Parathyroid adenoma (tissue), 2 donors: ENCODE data around the gene SPTBN1.
A peak's percentile ranks its signal among the peaks of the same experiment; 100 is the strongest.

Experiments used
- H2AFZ ChIP-seq: fragments of 300-600 bp; sonication (generic); one replicate; pipeline ENCODE4 v1.7.0; 2017; ENCODE audit warnings: antibody characterized with exemption, mild to moderate bottlenecking
- H3K27ac ChIP-seq: fragments of 300-600 bp; sonication (generic); one replicate; pipeline ENCODE4 v1.7.0; 2017
- H3K27me3 ChIP-seq: fragments of 300-600 bp; sonication (generic); one replicate; pipeline ENCODE4 v1.7.0; 2017; ENCODE audit warnings: low read length; ENCODE audit not compliant: control insufficient read depth, insufficient read depth
- H3K36me3 ChIP-seq: fragments of 300-600 bp; sonication (generic); one replicate; pipeline ENCODE4 v1.7.0; 2017; ENCODE audit warnings: low read length; ENCODE audit not compliant: control insufficient read depth, insufficient read depth
- H3K4me1 ChIP-seq: fragments of 300-600 bp; sonication (generic); one replicate; pipeline ENCODE4 v1.7.0; 2017; ENCODE audit warnings: control low read depth
- H3K4me2 ChIP-seq: fragments of 300-600 bp; sonication (generic); one replicate; pipeline ENCODE4 v1.7.0; 2017; ENCODE audit warnings: low read length
- H3K4me3 ChIP-seq: fragments of 300-600 bp; sonication (generic); one replicate; pipeline ENCODE4 v1.7.0; 2017; ENCODE audit warnings: low read depth, low read length
- H3K79me2 ChIP-seq: fragments of 300-600 bp; sonication (generic); one replicate; pipeline ENCODE4 v1.7.0; 2017; ENCODE audit warnings: control low read depth
- H3K9ac ChIP-seq: fragments of 300-600 bp; sonication (generic); one replicate; pipeline ENCODE4 v1.7.0; 2017; ENCODE audit warnings: mild to moderate bottlenecking
- H3K9me3 ChIP-seq: fragments of 300-600 bp; sonication (generic); one replicate; pipeline ENCODE4 v1.7.0; 2017; ENCODE audit warnings: low read length; ENCODE audit not compliant: control insufficient read depth
- TF ChIP-seq, protein P1 (sequence below): fragments of 300-600 bp; sonication (generic); IDR thresholded peaks from one replicate; pipeline ENCODE4 v1.7.0; 2017; ENCODE audit warnings: antibody characterized with exemption, mild to moderate bottlenecking
- donor health status: primary hyperparathyroidism.

Gene SPTBN1

DNA sequence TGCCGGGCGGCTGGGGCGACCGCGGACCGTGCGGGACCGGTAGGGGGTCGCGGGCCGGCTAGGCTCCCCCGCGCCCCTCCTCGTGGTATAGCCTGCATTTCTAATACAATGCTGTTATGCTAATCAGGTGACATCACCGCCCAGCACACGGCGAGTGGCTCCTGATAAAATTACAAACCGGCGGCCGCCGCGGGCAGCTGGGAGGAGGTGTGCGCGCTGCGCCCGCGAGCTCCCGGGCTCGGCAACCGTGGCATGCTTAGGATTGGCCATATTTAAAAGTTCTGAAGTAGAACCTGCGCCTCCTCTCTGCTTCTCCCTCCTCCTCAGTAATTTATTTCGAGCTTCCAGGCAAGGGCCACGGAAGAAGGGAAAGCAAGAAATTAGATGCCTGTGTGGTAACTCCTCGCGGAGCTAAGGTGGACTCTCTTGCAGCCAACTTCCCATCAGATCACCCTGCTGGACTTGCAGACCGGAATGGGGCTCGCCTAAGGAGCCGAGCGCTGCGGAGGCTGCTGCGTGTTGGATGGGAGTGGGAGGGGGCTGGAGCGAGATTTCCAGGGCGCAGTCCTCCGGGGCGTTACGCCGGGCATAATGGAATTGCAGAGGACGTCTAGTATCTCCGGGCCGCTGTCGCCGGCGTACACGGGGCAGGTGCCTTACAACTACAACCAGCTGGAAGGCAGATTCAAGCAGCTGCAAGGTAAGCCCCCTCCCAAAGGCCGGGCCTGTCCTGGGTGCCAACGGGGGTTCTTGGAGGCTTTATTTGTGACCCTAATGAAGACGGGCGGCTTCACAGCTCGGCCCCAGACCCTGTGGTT, 102.3 kb downstream of the SPTBN1 start:
- peak overlapping the region; percentile 88 for H2AFZ ChIP-seq
- no peaks in the 10 kb centered on the region for H3K36me3 ChIP-seq
- H3K27ac ChIP-seq: peak overlapping the region; percentile 87
- H3K27me3 ChIP-seq: no peaks in the 10 kb centered on the region
- H3K4me3 ChIP-seq: peak overlapping the region; percentile 96
- peak overlapping the region; percentile 65 for H3K9ac ChIP-seq
- no peaks in the 10 kb centered on the region for H3K9me3 ChIP-seq
- TF ChIP-seq, protein P1, sequence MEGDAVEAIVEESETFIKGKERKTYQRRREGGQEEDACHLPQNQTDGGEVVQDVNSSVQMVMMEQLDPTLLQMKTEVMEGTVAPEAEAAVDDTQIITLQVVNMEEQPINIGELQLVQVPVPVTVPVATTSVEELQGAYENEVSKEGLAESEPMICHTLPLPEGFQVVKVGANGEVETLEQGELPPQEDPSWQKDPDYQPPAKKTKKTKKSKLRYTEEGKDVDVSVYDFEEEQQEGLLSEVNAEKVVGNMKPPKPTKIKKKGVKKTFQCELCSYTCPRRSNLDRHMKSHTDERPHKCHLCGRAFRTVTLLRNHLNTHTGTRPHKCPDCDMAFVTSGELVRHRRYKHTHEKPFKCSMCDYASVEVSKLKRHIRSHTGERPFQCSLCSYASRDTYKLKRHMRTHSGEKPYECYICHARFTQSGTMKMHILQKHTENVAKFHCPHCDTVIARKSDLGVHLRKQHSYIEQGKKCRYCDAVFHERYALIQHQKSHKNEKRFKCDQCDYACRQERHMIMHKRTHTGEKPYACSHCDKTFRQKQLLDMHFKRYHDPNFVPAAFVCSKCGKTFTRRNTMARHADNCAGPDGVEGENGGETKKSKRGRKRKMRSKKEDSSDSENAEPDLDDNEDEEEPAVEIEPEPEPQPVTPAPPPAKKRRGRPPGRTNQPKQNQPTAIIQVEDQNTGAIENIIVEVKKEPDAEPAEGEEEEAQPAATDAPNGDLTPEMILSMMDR: no peak
- peaks cover 29% of the 10 kb centered on the region for H3K79me2 ChIP-seq
- H3K4me1 ChIP-seq: peaks cover 22% of the 10 kb centered on the region
- peak overlapping the region; percentile 83 for H3K4me2 ChIP-seq

DNA sequence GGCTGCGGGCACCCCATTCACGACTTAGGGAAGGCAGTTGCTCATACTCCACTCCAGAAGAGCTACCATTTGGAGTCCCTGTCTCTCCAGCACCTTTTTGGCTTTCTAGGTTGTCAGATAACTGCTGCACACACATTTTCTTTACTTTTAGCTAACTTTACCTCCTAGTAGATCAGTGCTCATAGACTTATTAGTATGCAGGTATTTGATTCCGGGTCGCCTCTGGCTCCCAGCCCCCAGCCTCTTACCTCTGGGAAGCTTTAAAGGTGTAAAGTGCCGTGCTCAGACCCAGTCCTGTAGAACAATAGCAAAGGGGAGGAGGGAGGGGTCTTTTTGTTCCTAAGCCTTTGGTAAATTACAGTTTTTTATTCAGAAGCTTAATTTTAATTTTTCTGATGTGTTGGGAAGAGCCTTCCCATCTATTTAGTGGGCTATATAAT, 102.9 kb downstream of the SPTBN1 start:
- Histone ChIP-seq H3K36me3 (no peaks in the 10 kb centered on the region), H3K27ac (peak overlapping the region; percentile 87), H2AFZ (peak overlapping the region; percentile 88), H3K9me3 (no peaks in the 10 kb centered on the region), H3K4me3 (peak overlapping the region; percentile 96), H3K4me1 (peaks cover 22% of the 10 kb centered on the region), H3K9ac (no peak overlapping the region), H3K79me2 (peaks cover 30% of the 10 kb centered on the region), H3K27me3 (no peaks in the 10 kb centered on the region), H3K4me2 (peak overlapping the region; percentile 83)
- TF ChIP-seq, protein P1: no peak

DNA sequence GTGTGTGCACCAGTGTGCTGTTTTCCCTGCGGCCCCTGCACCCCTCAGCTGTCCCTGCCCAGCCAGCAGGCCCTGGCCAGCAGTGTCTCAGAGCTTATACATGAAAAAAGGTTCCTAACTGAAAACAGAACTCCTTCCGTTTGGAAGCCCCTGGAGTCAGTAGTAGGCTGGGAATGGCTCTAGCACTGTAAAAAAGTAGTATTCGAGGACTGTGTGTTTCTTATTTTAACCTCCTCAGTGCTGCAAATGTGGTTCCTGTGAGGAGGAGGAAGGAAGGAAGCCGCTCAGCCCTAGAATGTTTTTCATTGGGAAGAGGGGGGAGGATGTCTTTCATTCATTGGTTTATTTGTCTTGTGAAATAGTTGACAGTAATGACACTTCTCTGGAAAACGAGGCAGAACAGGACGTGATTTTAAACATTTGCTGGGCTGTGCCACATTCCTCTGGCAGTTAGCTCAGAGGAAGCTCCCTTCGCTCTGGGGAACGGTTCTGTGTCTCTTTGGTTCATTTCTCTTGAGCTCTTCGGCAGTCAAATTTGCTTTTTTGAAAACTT, 103.5 kb downstream of the SPTBN1 start:
- peak overlapping the region; percentile 29 for H3K9ac ChIP-seq
- H3K27ac ChIP-seq: peak overlapping the region; percentile 87
- H3K36me3 ChIP-seq: no peaks in the 10 kb centered on the region
- peaks cover 22% of the 10 kb centered on the region for H3K4me1 ChIP-seq
- no peaks in the 10 kb centered on the region for H3K27me3 ChIP-seq
- peak overlapping the region; percentile 96 for H3K4me3 ChIP-seq
- H3K4me2 ChIP-seq: peak overlapping the region; percentile 83
- H2AFZ ChIP-seq: peak overlapping the region; percentile 33
- H3K9me3 ChIP-seq: no peaks in the 10 kb centered on the region
- TF ChIP-seq, protein P1: no peak
- H3K79me2 ChIP-seq: peaks cover 31% of the 10 kb centered on the region

DNA sequence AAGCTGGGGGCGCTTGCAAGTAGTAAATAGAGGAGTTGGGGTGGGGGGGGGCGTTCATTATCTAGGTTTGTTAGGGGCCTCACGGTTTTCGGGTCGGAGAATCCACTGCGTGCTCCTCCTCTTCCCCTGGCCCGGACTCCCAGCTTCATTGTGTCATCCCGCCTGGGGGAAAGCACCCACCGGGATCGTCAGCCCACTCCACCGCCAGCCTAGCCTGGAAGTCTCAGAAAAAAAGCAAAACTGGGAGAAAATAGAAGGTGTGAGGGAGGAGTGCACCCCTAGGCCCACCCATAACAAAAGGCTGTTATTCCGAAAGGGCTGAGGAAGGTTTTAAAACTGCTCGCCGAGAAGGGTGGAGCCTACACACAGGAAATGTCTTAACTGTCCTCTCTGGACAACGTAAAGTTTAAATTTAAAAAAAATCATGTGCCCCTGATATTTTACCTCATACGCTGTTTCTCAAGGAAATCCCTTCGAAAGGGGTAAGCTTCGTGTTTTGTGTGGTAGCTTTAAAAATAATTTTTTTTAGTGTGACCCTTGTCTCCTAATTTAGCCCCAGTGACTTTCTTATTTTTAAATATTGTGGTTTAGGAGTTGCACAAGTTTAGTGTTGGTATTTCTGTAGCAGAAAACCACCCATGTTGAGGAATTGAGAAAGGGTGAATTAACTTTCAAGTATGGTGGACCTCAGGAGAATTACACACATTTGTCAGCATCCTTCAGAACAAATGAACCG, 104.2 kb downstream of the SPTBN1 start:
- Histone ChIP-seq H3K27ac (peak overlapping the region; percentile 87), H2AFZ (peak overlapping the region; percentile 33), H3K27me3 (no peaks in the 10 kb centered on the region), H3K9ac (peak overlapping the region; percentile 29), H3K36me3 (no peaks in the 10 kb centered on the region), H3K4me2 (peak overlapping the region; percentile 83), H3K4me3 (peak overlapping the region; percentile 96), H3K4me1 (peaks cover 22% of the 10 kb centered on the region), H3K9me3 (no peaks in the 10 kb centered on the region), H3K79me2 (peaks cover 26% of the 10 kb centered on the region)
- TF ChIP-seq, protein P1: no peak
